SK-N-MC (cell line): ENCODE results near the gene ARL3.

ENCODE experiments used
- EZH2 ChIP-seq: fragments of 200-600 bp; sonication (generic); IDR thresholded peaks from one replicate; pipeline ENCODE4 v1.6.1; 2017; ENCODE audit warnings: antibody characterized with exemption
- POLR2AphosphoS5 ChIP-seq: IDR thresholded peaks from 2 replicates; pipeline ENCODE4 v1.6.1; 2012; ENCODE audit warnings: mild to moderate bottlenecking, low read depth, low read length, borderline replicate concordance

GRCh38 chr10:102727037-102727818 is 13.0 kb upstream of the ARL3 start:
- TF ChIP-seq EZH2, result no peak
- no peak for TF ChIP-seq POLR2AphosphoS5
